Neural progenitor cell (in vitro differentiated cells): Measurements from ENCODE around the gene NABP1. TPM values are rescaled to one million over a fixed set of nuclear protein-coding genes. Genes with fewer than 3 reads are reported as not detected.

ENCODE experiments used
- DNase-seq: peaks from one replicate; pipeline ENCODE4 v3.0.0-alpha.2; 2016; ENCODE audit warnings: low spot score
- H2AFZ ChIP-seq: fragments of 200-600 bp; sonication (generic); replicated peaks from 2 replicates; pipeline ENCODE4 v1.6.1; 2016; ENCODE audit warnings: antibody characterized with exemption
- H3F3A ChIP-seq: fragments of 200-600 bp; sonication (generic); 2 replicates; pipeline ENCODE4 v1.6.1; 2016; ENCODE audit warnings: antibody characterized with exemption, low read depth
- H3K27ac ChIP-seq: fragments of 200-600 bp; sonication (generic); 2 replicates; pipeline ENCODE4 v1.5.1; 2016; ENCODE audit warnings: mild to moderate bottlenecking
- H3K27me3 ChIP-seq: fragments of 200-600 bp; sonication (generic); 2 replicates; pipeline ENCODE4 v1.6.1; 2016; ENCODE audit warnings: mild to moderate bottlenecking, moderate library complexity
- H3K36me3 ChIP-seq: fragments of 200-600 bp; sonication (generic); 2 replicates; pipeline ENCODE4 v1.5.1; 2016
- H3K4me1 ChIP-seq: fragments of 200-600 bp; sonication (generic); 2 replicates; pipeline ENCODE4 v1.6.1; 2016; ENCODE audit warnings: mixed run types
- H3K4me2 ChIP-seq: fragments of 200-600 bp; sonication (generic); 2 replicates; pipeline ENCODE4 v1.6.1; 2016
- H3K4me3 ChIP-seq: fragments of 200-600 bp; sonication (generic); 2 replicates; pipeline ENCODE4 v1.5.1; 2016
- H3K79me2 ChIP-seq: fragments of 200-600 bp; sonication (generic); 2 replicates; pipeline ENCODE4 v1.6.1; 2016; ENCODE audit warnings: low read depth
- H3K9ac ChIP-seq: fragments of 200-600 bp; sonication (generic); 2 replicates; pipeline ENCODE4 v1.6.1; 2016
- H3K9me3 ChIP-seq: fragments of 200-600 bp; sonication (generic); 2 replicates; pipeline ENCODE4 v1.5.1; 2016; ENCODE audit warnings: low read depth
- H4K20me1 ChIP-seq: fragments of 200-600 bp; sonication (generic); 2 replicates; pipeline ENCODE4 v1.6.1; 2016; ENCODE audit warnings: low read depth
- H3K27ac Mint-ChIP-seq: 3 replicates; pipeline ENCODE4 v1.8.0; 2021; ENCODE audit warnings: mixed read lengths
- H3K27me3 Mint-ChIP-seq: 2 replicates; pipeline ENCODE4 v1.8.0; 2022; ENCODE audit warnings: low read depth, mild to moderate bottlenecking, inconsistent platforms, moderate library complexity, mixed read lengths; ENCODE audit not compliant: insufficient read depth
- H3K36me3 Mint-ChIP-seq: 3 replicates; pipeline ENCODE4 v1.8.0; 2021; ENCODE audit warnings: mixed read lengths
- H3K4me1 Mint-ChIP-seq: 3 replicates; pipeline ENCODE4 v1.8.0; 2021; ENCODE audit warnings: mixed read lengths
- H3K4me3 Mint-ChIP-seq: 3 replicates; pipeline ENCODE4 v1.8.0; 2021; ENCODE audit warnings: mild to moderate bottlenecking, moderate library complexity, mixed read lengths
- H3K9me3 Mint-ChIP-seq: 3 replicates; pipeline ENCODE4 v1.8.0; 2020; ENCODE audit warnings: mixed read lengths
- CTCF ChIP-seq: fragments of 200-600 bp; sonication (generic); IDR thresholded peaks from 2 replicates; pipeline ENCODE4 v1.5.1; 2017; ENCODE audit warnings: antibody characterized with exemption, mild to moderate bottlenecking
- EZH2 ChIP-seq: fragments of 200-600 bp; sonication (generic); IDR thresholded peaks from 2 replicates; pipeline ENCODE4 v1.6.1; 2017; ENCODE audit warnings: antibody characterized with exemption, mild to moderate bottlenecking, moderate library complexity
- EZH2phosphoT487 ChIP-seq: fragments of 200-600 bp; sonication (generic); IDR thresholded peaks from 2 replicates; pipeline ENCODE4 v1.6.1; 2017; ENCODE audit warnings: antibody characterized with exemption
- total RNA-seq: library from RNA; depleted of rRNA; stranded (reverse); fragments of >200 nt; gene quantifications from 2 replicates; pipeline ENCODE4 v1.2.3, GENCODE V29; 2015; ENCODE audit warnings: low replicate concordance

NABP1 gene
- total RNA-seq, 1 donor from 2014 or later = 2.8 TPM

DNA sequence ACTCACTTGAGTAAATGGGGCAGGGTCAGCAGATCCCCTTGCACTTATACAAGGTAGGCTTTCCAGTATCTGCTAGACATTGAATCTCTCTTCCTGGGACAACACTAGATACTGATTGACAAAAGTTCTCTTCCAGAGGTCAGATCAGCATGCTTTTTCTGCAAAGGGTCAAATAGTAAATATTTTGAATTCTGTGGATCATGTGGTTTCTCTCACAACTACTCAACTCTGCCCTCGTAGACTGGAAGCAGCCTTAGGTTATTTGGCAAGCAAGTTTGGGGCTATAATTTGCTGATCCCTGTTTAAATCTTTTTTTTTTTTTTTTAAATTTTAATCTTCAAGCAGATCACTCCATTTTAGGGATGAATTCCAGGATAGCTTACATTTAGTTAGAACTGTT is 17.4 kb upstream of the NABP1 start:
- Histone ChIP-seq H3K9me3 (no peaks in the 10 kb centered on the region), H3F3A (no peaks in the 10 kb centered on the region), H3K79me2 (no peaks in the 10 kb centered on the region), H4K20me1 (no peaks in the 10 kb centered on the region), H3K4me1 (no peaks in the 10 kb centered on the region), H3K27me3 (no peaks in the 10 kb centered on the region), H3K9ac (no peak overlapping the region), H3K36me3 (no peaks in the 10 kb centered on the region), H2AFZ (no peak overlapping the region), H3K4me3 (no peak overlapping the region), H3K4me2 (no peak overlapping the region), H3K27ac (no peak overlapping the region)
- Mint-ChIP-seq H3K9me3 (no peaks in the 10 kb centered on the region), H3K4me3 (no peak overlapping the region), H3K36me3 (no peaks in the 10 kb centered on the region), H3K27ac (no peak overlapping the region), H3K4me1 (no peaks in the 10 kb centered on the region), H3K27me3 (no peaks in the 10 kb centered on the region)
- TF ChIP-seq EZH2phosphoT487 (no peak), EZH2 (no peak), CTCF (no peak)
- no peak for DNase-seq

DNA sequence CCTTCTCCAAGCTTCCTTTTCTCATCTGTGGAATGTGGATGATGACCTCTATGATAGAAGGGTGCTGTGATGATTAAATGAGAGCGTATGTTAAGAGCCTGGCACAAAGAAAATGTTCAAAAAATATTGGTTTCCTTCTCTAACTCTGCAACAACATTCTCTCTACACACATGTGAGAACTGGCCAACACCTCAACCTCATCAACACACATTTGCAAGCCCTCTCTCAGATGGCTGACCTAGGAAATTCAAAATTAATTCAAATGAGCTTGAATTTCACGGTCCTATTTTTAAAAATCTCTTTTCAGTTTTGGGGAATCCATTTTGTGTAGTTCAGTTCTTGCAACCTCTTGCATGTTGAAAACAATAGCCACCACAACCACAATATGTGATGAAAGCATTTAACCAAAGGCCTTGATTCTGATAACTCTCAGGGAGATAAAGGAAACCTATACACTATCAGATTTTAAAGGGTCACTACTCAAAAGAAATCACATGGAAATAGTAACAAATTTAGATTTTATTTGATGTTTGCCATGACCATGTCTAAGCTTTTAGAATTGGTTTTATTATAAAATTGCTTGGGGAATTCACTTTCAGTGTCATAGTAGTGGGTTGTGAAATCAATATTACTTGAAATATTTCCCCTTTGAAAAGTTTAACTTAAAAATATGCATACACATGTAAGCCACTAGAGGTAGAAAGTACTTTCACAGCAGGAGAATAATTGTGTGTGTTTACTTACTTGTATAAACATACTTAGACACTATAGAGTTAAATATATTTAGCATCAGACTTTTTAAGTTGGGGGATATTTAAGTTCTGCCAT is 16.6 kb upstream of the NABP1 start:
- no peaks in the 10 kb centered on the region for H3F3A ChIP-seq
- no peaks in the 10 kb centered on the region for H3K4me1 Mint-ChIP-seq
- no peaks in the 10 kb centered on the region for H3K9me3 ChIP-seq
- H2AFZ ChIP-seq = no peak overlapping the region
- no peak for DNase-seq
- H3K4me3 Mint-ChIP-seq = no peak overlapping the region
- no peaks in the 10 kb centered on the region for H3K36me3 ChIP-seq
- no peaks in the 10 kb centered on the region for H4K20me1 ChIP-seq
- H3K4me1 ChIP-seq = no peaks in the 10 kb centered on the region
- no peaks in the 10 kb centered on the region for H3K79me2 ChIP-seq
- no peak overlapping the region for H3K4me3 ChIP-seq
- H3K4me2 ChIP-seq = no peak overlapping the region
- H3K27me3 Mint-ChIP-seq = no peaks in the 10 kb centered on the region
- no peak overlapping the region for H3K9ac ChIP-seq
- no peak for TF ChIP-seq CTCF
- TF ChIP-seq EZH2phosphoT487 = no peak
- TF ChIP-seq EZH2 = no peak
- no peak overlapping the region for H3K27ac Mint-ChIP-seq
- H3K9me3 Mint-ChIP-seq = no peaks in the 10 kb centered on the region
- no peak overlapping the region for H3K27ac ChIP-seq
- no peaks in the 10 kb centered on the region for H3K27me3 ChIP-seq
- no peaks in the 10 kb centered on the region for H3K36me3 Mint-ChIP-seq

DNA sequence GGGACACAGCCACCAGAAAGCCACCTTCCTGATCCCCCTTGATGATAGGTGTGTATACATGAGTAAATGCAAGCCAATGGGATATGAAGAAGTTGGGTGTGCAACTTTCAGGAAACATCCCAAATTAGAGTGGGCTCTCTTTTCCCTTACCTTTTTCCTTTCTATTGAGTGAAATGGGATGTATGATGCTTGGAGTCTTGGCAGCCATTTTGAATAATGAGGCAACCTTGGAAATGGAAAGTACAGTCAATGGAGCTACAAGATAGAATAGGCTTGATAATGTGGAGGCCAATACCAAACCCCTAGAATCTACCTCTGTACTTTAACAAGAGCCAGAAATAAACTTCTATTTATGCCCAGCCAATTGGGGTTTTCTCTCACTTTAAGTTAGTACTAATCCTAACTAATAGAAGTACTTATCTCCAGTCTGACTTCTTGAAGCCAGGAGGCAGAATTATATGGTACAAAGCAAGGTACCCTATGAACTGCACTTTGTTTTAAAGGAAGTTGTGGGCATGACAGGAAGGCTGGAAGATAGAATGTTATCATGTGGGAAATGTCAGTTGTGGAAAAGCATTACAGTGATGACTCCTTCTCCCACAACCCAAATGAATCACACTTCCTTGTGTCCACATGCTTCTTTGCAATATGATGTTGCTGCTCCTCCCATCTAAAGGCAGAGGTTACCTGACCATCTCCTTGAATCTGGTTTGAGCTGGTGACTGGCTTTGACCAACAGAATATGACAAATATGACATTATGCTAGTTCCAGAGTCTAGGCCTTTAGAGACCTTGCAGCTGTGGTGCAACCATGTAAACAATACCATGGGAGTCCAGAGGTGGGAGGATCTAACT is 12.9 kb upstream of the NABP1 start:
- H3K27ac Mint-ChIP-seq = no peak overlapping the region
- H3K4me1 Mint-ChIP-seq = no peaks in the 10 kb centered on the region
- H3K4me3 ChIP-seq = no peak overlapping the region
- H3K27me3 Mint-ChIP-seq = no peaks in the 10 kb centered on the region
- H3K4me3 Mint-ChIP-seq = no peak overlapping the region
- H4K20me1 ChIP-seq = no peaks in the 10 kb centered on the region
- H3K79me2 ChIP-seq = no peaks in the 10 kb centered on the region
- TF ChIP-seq EZH2phosphoT487 (no peak), CTCF (no peak), EZH2 (no peak)
- no peaks in the 10 kb centered on the region for H3K36me3 Mint-ChIP-seq
- no peaks in the 10 kb centered on the region for H3K9me3 ChIP-seq
- no peak overlapping the region for H2AFZ ChIP-seq
- H3K9me3 Mint-ChIP-seq = no peaks in the 10 kb centered on the region
- H3F3A ChIP-seq = no peaks in the 10 kb centered on the region
- no peak overlapping the region for H3K27ac ChIP-seq
- H3K9ac ChIP-seq = no peak overlapping the region
- no peak for DNase-seq
- H3K36me3 ChIP-seq = no peaks in the 10 kb centered on the region
- H3K4me1 ChIP-seq = no peaks in the 10 kb centered on the region
- no peaks in the 10 kb centered on the region for H3K27me3 ChIP-seq
- H3K4me2 ChIP-seq = no peak overlapping the region
